Uterus (tissue), 2 donors: Measurements from ENCODE around the gene CDRT15L2.
"Not testable (repeated sequence)": the region's sequence is repeated elsewhere in the genome, so short reads cannot be mapped to it uniquely, and the experiment has no call there.

Experiments used
- POLR2A ChIP-seq, 2 donors: fragments of 450-650 bp; IDR thresholded peaks; one replicate each; pipeline ENCODE4 v1.6.1; 2016; ENCODE audit warnings: antibody characterized with exemption in 2 of 2, mild to moderate bottlenecking in 1 of 2, moderate library complexity in 1 of 2
- TF ChIP-seq, protein P1 (sequence below), 4 experiments: fragments of 200-600 bp in 2 of 4; fragments of 450-650 bp in 2 of 4; sonication (generic) in 2 of 4; IDR thresholded peaks; one replicate each; pipeline ENCODE4 v1.5.1; 2016 to 2019; ENCODE audit warnings: antibody characterized with exemption in 4 of 4, mild to moderate bottlenecking in 2 of 4, moderate library complexity in 1 of 4

GRCh38 chr17:20558096-20558495, 21.4 kb upstream of the CDRT15L2 start:
- TF ChIP-seq, protein P1, sequence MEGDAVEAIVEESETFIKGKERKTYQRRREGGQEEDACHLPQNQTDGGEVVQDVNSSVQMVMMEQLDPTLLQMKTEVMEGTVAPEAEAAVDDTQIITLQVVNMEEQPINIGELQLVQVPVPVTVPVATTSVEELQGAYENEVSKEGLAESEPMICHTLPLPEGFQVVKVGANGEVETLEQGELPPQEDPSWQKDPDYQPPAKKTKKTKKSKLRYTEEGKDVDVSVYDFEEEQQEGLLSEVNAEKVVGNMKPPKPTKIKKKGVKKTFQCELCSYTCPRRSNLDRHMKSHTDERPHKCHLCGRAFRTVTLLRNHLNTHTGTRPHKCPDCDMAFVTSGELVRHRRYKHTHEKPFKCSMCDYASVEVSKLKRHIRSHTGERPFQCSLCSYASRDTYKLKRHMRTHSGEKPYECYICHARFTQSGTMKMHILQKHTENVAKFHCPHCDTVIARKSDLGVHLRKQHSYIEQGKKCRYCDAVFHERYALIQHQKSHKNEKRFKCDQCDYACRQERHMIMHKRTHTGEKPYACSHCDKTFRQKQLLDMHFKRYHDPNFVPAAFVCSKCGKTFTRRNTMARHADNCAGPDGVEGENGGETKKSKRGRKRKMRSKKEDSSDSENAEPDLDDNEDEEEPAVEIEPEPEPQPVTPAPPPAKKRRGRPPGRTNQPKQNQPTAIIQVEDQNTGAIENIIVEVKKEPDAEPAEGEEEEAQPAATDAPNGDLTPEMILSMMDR (IDR thresholded peaks at IDR 0.05): not testable (repeated sequence)
- TF ChIP-seq POLR2A (IDR thresholded peaks at IDR 0.05): not testable (repeated sequence)
